NCI-H774 (cell line): ENCODE results near the gene ANKRD27.
"Not testable (repeated sequence)": the region's sequence is repeated elsewhere in the genome, so short reads cannot be mapped to it uniquely, and the experiment has no call there.

Experiments
- DNase-seq: peaks from one replicate; lab custom pipeline; 2025; lab: John Stamatoyannopoulos, UW

ANKRD27 gene

GRCh38 chr19:32599736-32600157 lies 75.2 kb downstream of the ANKRD27 start:
- DNase-seq = peak; percentile 12

- no peak for DNase-seq
Measured at GRCh38 chr19:32599258-32599657, 75.7 kb downstream of the ANKRD27 start.

GRCh38 chr19:32598022-32598421 lies 77.0 kb downstream of the ANKRD27 start:
- no peak for DNase-seq

GRCh38 chr19:32595491-32595890 lies 79.5 kb downstream of the ANKRD27 start:
- DNase-seq = no peak

GRCh38 chr19:32594021-32594420 lies 81.0 kb downstream of the ANKRD27 start:
- DNase-seq = no peak

- not testable (repeated sequence) for DNase-seq
Measured at GRCh38 chr19:32587747-32588504, 87.1 kb downstream of the ANKRD27 start.

- no peak for DNase-seq
Measured at GRCh38 chr19:32581705-32582179, 93.2 kb downstream of the ANKRD27 start.

GRCh38 chr19:32580901-32581704 lies 93.9 kb downstream of the ANKRD27 start, which contains the start of gene PDCD5:
TSS of gene PDCD5 (plus strand) at chr19:32581190. CDS start at chr19:32581262, 72 bp downstream.
- DNase-seq = peak; percentile 92

- DNase-seq = no peak
Measured at GRCh38 chr19:32580353-32580900, 94.6 kb downstream of the ANKRD27 start.

- DNase-seq = no peak
Measured at GRCh38 chr19:32576790-32577189, 98.2 kb downstream of the ANKRD27 start.

- no peak for DNase-seq
Measured at GRCh38 chr19:32573492-32573794, 101.5 kb downstream of the ANKRD27 start.

- not testable (repeated sequence) for DNase-seq
Measured at GRCh38 chr19:32572700-32573491, 102.1 kb downstream of the ANKRD27 start.

GRCh38 chr19:32571471-32572075 lies 103.4 kb downstream of the ANKRD27 start:
- DNase-seq = not testable (repeated sequence)

- no peak for DNase-seq
Measured at GRCh38 chr19:32570081-32570785, 104.7 kb downstream of the ANKRD27 start.

GRCh38 chr19:32567486-32567885 lies 107.5 kb downstream of the ANKRD27 start:
- DNase-seq = no peak

- no peak for DNase-seq
Measured at GRCh38 chr19:32566246-32566830, 108.6 kb downstream of the ANKRD27 start.

GRCh38 chr19:32563761-32564160 lies 111.2 kb downstream of the ANKRD27 start:
- no peak for DNase-seq

- DNase-seq = no peak
Measured at GRCh38 chr19:32558607-32559228, 116.3 kb downstream of the ANKRD27 start.

- DNase-seq = no peak
Measured at GRCh38 chr19:32555786-32556185, 119.2 kb downstream of the ANKRD27 start.

GRCh38 chr19:32550666-32551065 lies 124.3 kb downstream of the ANKRD27 start:
- no peak for DNase-seq
